Uterus (tissue), 4 donors: ENCODE measurements around the gene MAP3K7. TPM values are rescaled to one million over a fixed set of nuclear protein-coding genes. Genes with fewer than 3 reads are reported as not detected.
"Not testable (repeated sequence)": the region's sequence is repeated elsewhere in the genome, so short reads cannot be mapped to it uniquely, and the experiment has no call there.

Experiments
- DNase-seq, 2 donors: peaks; one replicate each; pipeline ENCODE4 v3.0.0-alpha.2; 2019 to 2020
- H3K27ac ChIP-seq, 2 donors: fragments of 200-600 bp; sonication (generic); 1 replicate in 1 of 2; 2 replicates in 1 of 2; pipeline ENCODE4 v1.5.1; 2016 to 2018
- H3K27me3 ChIP-seq, 2 donors: fragments of 200-600 bp; sonication (generic); one replicate each; pipeline ENCODE4 v1.5.1; 2018 to 2019; ENCODE audit warnings: control low read depth in 1 of 2
- H3K36me3 ChIP-seq, 2 donors: fragments of 200-600 bp; sonication (generic); one replicate each; pipeline ENCODE4 v1.5.1; 2019; ENCODE audit warnings: control low read depth in 1 of 2
- H3K4me1 ChIP-seq, 2 donors: fragments of 200-600 bp; sonication (generic); one replicate each; pipeline ENCODE4 v1.5.1; 2018 to 2019; ENCODE audit warnings: control low read depth in 1 of 2
- H3K4me3 ChIP-seq, 2 donors: fragments of 200-600 bp; sonication (generic); 1 replicate in 1 of 2; 2 replicates in 1 of 2; pipeline ENCODE4 v1.5.1; 2018 to 2019; ENCODE audit warnings: mild to moderate bottlenecking in 1 of 2
- H3K9me3 ChIP-seq, 2 donors: fragments of 200-600 bp; sonication (generic); one replicate each; pipeline ENCODE4 v1.5.1; 2019; ENCODE audit warnings: control low read depth in 1 of 2
- CTCF ChIP-seq, 4 experiments: fragments of 200-600 bp in 2 of 4; fragments of 450-650 bp in 2 of 4; sonication (generic) in 2 of 4; IDR thresholded peaks; one replicate each; pipeline ENCODE4 v1.5.1; 2016 to 2019; ENCODE audit warnings: antibody characterized with exemption in 4 of 4, mild to moderate bottlenecking in 2 of 4, moderate library complexity in 1 of 4
- POLR2A ChIP-seq, 2 donors: fragments of 450-650 bp; IDR thresholded peaks; one replicate each; pipeline ENCODE4 v1.6.1; 2016; ENCODE audit warnings: antibody characterized with exemption in 2 of 2, mild to moderate bottlenecking in 1 of 2, moderate library complexity in 1 of 2
- intact Hi-C: fragments of 100-400 bp; cut with DNase I; formaldehyde crosslinking; loops from one replicate; pipeline ENCODE4 v1.15.1; 2023; ENCODE audit warnings: low total_unique reads
- total RNA-seq, 4 donors: library from RNA; depleted of rRNA in 3 of 4; stranded (reverse); fragments of >200 nt in 3 of 4; gene quantifications; one replicate each; pipeline versions ENCODE4 v1.1.0 to v1.2.4, GENCODE V29; 2014 to 2023
- donor health status: DM: yes; HTN: yes; CAD: no.

MAP3K7 gene
- total RNA-seq, 4 donors from 2014 or later, result 19.7 to 56.8 (median 27.7) TPM

- H3K9me3 ChIP-seq, result no peaks in the 10 kb centered on the region
- no peak for DNase-seq
- TF ChIP-seq POLR2A (IDR thresholded peaks at IDR 0.05), result no peak
- TF ChIP-seq CTCF (IDR thresholded peaks at IDR 0.05), result no peak
These were observed 17.6 kb downstream of the MAP3K7 start for GRCh38 chr6:90569223-90569622.

GRCh38 chr6:90567682-90568081 lies 19.2 kb downstream of the MAP3K7 start:
- H3K9me3 ChIP-seq, H3K36me3 ChIP-seq, H3K27me3 ChIP-seq, H3K4me3 ChIP-seq, H3K4me1 ChIP-seq, intact Hi-C loops, H3K27ac ChIP-seq, DNase-seq: not testable (repeated sequence)

More at GRCh38 chr6:90569223-90569622, 17.6 kb downstream of the MAP3K7 start:
- no peaks in the 10 kb centered on the region for H3K27me3 ChIP-seq
- H3K27ac ChIP-seq, result no peak overlapping the region
- H3K36me3 ChIP-seq, result no peaks in the 10 kb centered on the region
- intact Hi-C loops, result no loop called here
- H3K4me3 ChIP-seq, result no peak overlapping the region
- H3K4me1 ChIP-seq, result no peaks in the 10 kb centered on the region

GRCh38 chr6:90562341-90562740 lies 24.5 kb downstream of the MAP3K7 start:
- H3K4me3 ChIP-seq, H3K9me3 ChIP-seq, H3K36me3 ChIP-seq, H3K4me1 ChIP-seq, intact Hi-C loops, DNase-seq, H3K27ac ChIP-seq, H3K27me3 ChIP-seq: not testable (repeated sequence)

- no peaks in the 10 kb centered on the region for H3K4me1 ChIP-seq
- no peak for TF ChIP-seq CTCF (IDR thresholded peaks at IDR 0.05)
- TF ChIP-seq POLR2A (IDR thresholded peaks at IDR 0.05), result no peak
- no peak overlapping the region for H3K27ac ChIP-seq
- no peaks in the 10 kb centered on the region for H3K9me3 ChIP-seq
- no peak for DNase-seq
- no peaks in the 10 kb centered on the region for H3K36me3 ChIP-seq
- intact Hi-C loops, result no loop called here
- H3K27me3 ChIP-seq, result no peaks in the 10 kb centered on the region
- no peak overlapping the region for H3K4me3 ChIP-seq
These were observed 26.9 kb downstream of the MAP3K7 start for GRCh38 chr6:90559931-90560330.

- Histone ChIP-seq H3K27ac (no peak overlapping the region), H3K27me3 (no peaks in the 10 kb centered on the region), H3K9me3 (no peaks in the 10 kb centered on the region), H3K4me3 (no peak overlapping the region), H3K36me3 (no peaks in the 10 kb centered on the region), H3K4me1 (no peaks in the 10 kb centered on the region)
- TF ChIP-seq CTCF (IDR thresholded peaks at IDR 0.05) (no peak), POLR2A (IDR thresholded peaks at IDR 0.05) (no peak)
- DNase-seq, result no peak
- intact Hi-C loops, result no loop called here
These were observed 29.9 kb downstream of the MAP3K7 start for GRCh38 chr6:90557006-90557405.

GRCh38 chr6:90547991-90548390 lies 38.9 kb downstream of the MAP3K7 start:
- no peak for DNase-seq
- Histone ChIP-seq H3K4me3 (no peak overlapping the region), H3K27ac (no peak overlapping the region), H3K36me3 (no peaks in the 10 kb centered on the region), H3K27me3 (no peaks in the 10 kb centered on the region), H3K4me1 (no peaks in the 10 kb centered on the region), H3K9me3 (no peaks in the 10 kb centered on the region)
- TF ChIP-seq POLR2A (IDR thresholded peaks at IDR 0.05) (no peak), CTCF (IDR thresholded peaks at IDR 0.05) (no peak)
- intact Hi-C loops, result no loop called here
